CD4-positive, alpha-beta T cell treated with Interferon alpha-2 for 1 hour (primary cell): ENCODE results near the gene NUCKS1.

Experiments used
- DNase-seq, 2 donors: peaks; one replicate each; pipeline ENCODE4 v3.0.0-alpha.2; 2020 to 2022

NUCKS1 gene

GRCh38 chr1:205693421-205693991, 56.5 kb downstream of the NUCKS1 start:
- DNase-seq, result no peak

DNA sequence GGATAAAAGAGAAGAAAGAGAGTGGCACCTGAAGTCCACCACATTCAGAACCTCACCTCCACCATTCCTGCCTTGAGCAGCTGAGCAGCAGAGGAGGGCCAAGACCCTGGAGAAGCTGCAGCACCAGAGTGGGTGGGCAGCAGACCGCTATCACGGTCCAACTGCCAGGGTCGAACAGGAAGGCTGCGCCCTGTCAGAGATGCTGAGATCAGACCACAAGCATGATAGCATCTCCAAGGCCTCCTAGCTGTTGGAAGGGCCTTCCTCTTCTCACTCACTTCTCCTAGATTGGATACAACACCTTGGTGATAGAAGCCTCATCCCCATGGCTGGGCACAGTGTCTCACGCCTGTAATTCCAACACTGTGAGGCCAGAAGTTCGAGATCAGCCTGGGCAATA, 57.6 kb downstream of the NUCKS1 start:
- no peak for DNase-seq

DNA sequence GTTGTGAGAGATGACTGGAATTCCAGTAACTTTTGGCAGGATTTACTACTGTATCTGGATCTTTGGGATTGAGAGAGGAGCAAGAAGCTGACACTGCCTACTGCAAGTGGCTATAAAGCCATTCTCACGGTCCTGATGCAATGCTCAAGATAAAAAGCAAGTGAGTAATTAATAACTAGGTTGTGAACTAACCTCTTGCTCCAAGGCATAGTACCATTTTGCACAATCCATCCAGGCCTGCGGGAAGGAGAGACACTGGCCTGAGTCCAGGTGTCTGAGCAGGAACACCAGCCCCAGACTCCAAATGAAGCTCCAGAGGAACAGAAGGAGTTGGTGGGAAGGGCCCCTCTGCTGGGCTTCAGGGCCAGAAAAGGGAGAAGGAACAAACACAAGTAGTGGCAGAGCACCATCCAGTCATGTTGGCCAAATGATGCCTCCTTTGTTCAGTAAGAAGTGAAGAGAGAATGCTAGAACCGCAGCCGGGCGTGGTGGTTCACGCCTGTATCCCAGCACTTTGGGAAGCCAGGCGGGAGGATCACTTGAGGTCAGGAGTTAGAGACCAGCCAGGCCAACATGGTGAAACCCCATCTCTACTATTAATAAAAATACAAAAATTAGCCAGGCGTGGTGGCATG, 59.7 kb downstream of the NUCKS1 start:
- DNase-seq, result no peak

DNA sequence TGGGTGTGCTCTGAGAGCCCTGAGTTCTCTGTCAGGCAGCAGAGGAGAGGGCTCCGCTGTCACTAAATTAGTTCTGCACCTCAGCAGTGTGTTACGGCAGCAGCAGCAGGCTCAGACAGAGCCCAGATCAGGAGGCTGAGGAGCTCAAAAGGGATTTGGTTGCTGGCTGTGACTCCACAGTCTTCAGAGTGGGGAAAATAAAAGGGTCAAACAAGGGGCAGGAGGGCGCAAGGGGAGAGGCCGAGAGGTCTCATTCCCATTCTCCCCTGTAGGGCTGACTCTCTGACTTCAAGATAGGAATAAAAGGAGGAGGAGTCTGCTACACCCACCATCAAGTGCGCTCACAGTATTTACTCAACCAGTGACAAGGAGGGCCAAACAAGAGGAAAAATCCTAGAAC, 60.5 kb downstream of the NUCKS1 start:
- no peak for DNase-seq

- DNase-seq, result no peak
Measured at GRCh38 chr1:205688171-205689080, 61.6 kb downstream of the NUCKS1 start.

- no peak for DNase-seq
Measured at GRCh38 chr1:205687242-205687641, 62.7 kb downstream of the NUCKS1 start.

DNA sequence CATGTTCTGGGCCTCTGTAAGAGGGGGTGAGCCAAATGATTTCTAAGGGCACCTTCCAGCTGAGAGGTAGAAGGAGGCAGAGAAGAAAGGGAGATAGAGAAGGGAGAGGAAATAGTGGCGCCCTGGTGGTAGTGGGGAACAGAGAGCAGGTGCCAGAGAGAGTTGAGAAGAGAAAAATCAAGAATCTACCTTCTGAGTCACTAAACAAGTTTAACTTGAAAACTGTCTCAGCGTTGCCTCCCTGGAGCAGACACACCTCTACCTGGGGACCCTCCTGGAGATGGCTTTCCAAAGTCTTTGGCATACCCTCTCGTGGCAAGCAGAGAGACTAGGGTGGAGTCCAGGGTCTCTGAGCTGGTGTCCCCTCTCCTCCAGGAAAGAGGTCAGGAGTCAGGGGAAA, 68.6 kb downstream of the NUCKS1 start:
- DNase-seq, result no peak

DNA sequence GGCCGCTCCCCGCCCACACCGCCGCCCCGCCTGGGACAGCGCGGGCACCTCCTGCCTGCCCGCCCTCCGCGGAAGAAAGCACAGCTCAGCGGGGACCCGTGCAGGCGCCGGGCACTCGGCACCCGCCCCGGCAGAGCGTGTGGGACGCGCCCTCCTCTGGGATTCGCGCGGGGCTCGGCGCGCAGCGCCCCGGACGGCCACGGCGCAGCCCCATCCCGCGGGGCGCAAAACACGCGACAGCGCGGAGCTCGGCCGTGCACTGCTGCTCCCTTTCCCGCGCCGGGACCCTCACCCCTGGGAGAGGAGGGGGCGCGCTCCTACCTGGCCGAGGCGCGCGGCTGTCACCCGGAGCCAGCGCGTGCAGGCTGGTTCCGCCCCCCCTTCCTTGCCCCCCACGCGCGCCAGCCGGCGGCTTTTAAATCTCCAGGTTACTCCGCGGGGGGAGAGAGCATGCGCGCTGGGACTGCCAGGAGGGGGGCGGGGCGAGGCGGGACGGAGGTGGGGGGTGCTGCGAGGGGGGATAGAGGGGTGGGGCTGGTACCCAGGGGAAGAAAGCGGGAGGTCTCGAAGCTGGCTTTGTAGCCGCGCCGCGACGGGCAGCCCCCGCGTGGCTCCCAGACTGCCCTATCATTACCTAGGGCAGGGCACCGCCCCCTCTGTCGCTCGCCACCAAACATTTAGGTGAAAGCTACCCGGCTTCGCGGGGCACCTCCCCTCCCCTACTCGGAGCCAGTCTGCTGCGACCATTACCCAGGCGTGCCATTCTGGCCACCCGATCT, 69.7 kb downstream of the NUCKS1 start, which contains the start of gene SLC45A3:
Gene SLC45A3 (minus strand): TSS at position 437 of the 779 bp plus-strand sequence. CDS start 15,853 bp downstream, outside the sequence.
- peak; percentile 29 to 36 for DNase-seq

DNA sequence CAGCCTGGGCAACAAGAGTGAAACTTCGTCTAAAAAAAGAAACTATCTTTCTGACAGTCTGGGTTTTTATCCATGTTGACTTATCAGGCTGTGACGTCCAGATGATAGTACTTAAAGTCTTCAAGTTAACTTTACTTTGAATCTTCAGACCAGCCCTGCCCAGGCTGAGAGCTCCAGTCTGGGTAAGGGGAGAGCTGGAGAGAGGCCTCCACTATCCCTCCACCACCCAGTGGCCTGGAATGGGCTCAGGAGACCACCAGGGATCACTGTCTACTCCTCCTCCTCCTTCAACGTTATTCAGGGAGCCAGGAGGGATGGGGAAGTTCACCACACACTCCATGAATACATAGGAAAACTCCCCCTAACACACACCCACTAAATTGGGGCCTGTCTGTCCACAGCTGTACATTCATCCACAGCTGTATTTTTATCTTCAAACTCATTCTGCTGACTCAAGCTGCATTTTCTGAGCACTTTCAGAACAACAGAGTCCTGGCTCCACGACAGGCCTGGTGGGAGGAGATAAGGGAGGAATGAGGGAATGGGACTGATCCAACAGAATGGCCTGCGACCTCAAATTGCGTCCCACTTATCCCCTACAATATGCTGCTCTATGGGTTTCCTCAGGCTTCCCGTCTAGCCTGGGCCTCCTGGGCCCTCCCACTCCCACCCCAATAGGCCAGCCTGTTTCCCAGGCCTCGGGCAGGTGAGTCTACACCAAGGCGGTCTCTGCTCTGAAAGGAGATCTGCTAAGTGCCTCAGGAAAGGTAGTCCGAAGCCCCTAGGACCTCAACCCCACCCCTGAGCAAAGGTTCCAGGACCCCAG, 71.5 kb downstream of the NUCKS1 start:
- DNase-seq, result no peak

DNA sequence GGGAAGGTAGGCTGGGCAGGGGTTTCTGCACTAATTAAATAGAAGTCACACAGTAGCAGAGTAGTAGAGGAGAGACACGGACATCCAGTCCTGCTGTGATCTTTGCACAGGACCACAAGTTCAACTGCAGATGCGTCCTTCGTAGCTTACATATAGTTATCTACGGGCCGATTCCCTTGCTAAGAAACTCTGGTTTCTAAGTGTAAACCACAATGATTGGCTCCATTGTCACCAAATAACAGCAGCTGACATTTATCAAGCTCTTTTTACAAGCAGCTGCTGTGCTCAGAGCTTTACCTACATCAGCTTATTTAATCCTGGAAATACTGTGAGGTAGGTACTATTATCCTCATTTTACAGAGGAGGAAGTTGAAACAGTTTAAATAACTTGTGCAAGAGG, 72.8 kb downstream of the NUCKS1 start:
- DNase-seq, result no peak

- DNase-seq, result no peak
Measured at GRCh38 chr1:205676597-205676996, 73.4 kb downstream of the NUCKS1 start.

GRCh38 chr1:205676002-205676401, 74.0 kb downstream of the NUCKS1 start:
- no peak for DNase-seq

- no peak for DNase-seq
Measured at GRCh38 chr1:205675247-205675646, 74.7 kb downstream of the NUCKS1 start.

DNA sequence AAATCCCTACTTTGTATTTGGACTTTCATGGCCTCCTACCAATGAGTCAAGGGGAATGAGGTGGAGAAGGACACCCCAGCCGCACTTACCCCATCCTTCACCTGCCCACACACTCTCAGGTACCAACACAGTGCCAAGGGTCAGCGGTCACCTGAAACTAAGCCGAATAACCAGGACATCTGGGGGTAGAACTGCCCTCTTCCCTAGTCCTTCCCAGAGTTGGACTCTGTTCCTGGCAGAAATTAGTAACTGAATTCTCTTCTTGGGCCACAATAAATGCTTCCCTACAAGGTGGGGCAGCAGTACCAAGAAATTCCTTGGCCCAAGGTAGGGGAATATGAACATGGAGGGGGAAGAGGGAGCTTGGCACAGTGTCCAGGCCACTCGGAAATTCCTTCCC, 77.0 kb downstream of the NUCKS1 start:
- DNase-seq, result no peak

GRCh38 chr1:205672395-205672889, 77.5 kb downstream of the NUCKS1 start:
- no peak for DNase-seq

- DNase-seq, result no peak
Measured at GRCh38 chr1:205670611-205671430, 79.2 kb downstream of the NUCKS1 start.

DNA sequence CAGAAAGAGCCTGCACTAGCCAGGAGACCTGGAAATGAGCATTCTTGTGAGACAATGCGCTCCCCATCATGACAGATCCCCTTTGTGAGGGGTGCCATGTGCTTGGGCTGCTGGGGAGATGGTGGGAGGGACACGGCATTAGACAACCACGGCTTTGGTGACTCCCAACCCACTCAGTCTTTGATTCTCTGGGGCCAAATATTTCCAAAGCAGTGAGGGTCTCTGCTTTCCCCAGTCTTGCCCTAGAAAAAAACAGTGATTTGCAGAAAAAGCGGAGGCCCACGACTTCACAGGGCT, 79.9 kb downstream of the NUCKS1 start:
- no peak for DNase-seq

DNA sequence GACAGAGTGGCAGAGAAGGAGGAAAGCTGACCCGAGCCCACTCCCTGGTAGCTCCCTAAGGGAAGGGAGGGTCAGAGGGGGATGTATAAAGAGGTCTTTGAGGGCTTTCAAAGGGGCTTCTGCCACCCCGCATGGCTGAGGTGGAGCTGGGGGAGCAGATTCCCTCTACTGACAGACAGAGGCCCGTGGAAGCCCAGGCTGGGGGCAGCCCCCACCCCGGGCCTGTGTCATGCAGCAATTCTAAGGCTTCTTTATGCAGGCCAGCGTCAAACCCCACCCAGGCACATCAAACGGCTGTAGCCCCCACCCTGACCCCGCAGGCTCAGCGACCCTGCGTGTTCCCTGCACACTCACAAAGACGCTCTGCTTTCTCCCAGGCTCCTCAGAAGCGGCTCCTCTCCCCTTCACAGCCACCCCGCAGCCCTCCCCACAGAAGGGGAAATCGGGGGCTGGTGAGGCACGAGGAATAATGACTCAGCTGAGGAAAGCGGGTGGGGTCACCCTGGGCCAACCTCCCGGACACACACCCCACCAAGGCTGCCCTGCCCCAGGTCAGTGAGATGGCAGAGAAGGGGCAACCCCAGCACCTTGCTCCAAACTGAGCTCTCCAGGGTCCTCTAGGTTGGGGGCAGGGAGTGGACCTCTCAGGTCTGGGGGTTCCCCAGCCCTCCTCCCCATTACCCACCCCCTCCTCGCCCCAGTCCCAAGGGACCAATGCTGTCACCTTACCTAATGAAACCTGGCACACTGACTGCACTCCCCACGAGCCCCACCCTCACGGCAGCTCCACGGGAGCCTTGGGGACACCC, 80.4 kb downstream of the NUCKS1 start:
- DNase-seq, result peak in 1 of 2 donors; percentile 24

DNA sequence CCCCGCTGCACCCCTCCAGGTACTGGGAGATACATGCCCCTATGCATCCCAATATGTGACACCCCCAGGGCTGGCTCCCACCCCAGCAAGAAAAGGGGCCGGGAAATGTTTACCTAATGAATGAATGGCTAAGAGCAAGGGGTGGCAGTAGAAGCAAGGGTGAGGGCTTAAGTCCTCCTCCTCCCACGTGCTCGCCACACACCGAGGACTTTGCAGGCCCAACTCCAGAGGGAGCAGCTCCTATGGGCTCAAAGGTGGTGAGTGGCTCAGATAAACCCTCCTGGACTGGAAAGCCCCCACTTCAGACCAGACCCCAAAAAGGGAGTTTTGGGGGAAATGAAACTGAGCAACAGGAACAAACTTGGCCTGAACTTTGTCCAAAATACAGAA, 81.0 kb downstream of the NUCKS1 start:
- DNase-seq, result peak in 1 of 2 donors; percentile 47

DNA sequence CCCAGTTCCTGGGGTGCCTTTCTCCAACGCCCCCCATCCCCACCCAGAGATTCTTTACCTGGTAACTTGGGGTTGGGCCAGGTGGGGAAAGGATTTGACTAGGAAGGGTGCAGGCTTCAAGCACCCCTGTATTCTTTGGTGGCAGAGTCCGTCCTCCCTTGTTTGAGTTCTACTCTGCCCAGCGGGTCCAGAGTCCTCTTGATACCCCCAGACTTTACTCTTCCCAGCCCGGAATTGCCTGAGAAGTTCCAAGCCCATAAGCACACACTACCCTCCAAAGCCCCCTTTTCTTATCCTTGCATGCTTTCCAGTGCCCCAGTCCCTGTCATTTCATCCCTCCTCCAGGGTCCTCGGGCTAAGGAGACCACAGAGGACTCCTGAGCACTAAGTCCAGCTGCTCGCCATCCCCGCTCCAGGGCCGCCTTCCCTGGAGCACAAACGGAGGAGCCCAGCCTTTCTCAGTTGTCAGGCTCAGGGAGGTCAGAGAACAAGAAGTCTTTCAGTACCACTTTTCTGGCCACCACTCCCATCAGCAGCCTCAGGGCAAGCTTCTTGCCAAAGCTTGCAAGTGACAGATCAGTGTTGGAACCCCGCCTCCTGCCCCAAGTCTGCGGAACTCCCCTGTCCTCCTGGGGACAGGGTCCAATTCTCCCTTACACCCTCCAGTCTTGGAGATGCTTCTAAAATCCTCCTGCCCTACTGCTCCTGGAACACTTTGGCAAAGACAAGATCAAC, 81.9 kb downstream of the NUCKS1 start:
- no peak for DNase-seq
